ENCODE measurements around the gene SCN8A. TPM values are rescaled to one million over a fixed set of nuclear protein-coding genes. Genes with fewer than 3 reads are reported as not detected.

SCN8A gene
- total and polyA plus RNA-seq, 4 donors: 0.06 to 0.77 (median 0.26) TPM

DNA sequence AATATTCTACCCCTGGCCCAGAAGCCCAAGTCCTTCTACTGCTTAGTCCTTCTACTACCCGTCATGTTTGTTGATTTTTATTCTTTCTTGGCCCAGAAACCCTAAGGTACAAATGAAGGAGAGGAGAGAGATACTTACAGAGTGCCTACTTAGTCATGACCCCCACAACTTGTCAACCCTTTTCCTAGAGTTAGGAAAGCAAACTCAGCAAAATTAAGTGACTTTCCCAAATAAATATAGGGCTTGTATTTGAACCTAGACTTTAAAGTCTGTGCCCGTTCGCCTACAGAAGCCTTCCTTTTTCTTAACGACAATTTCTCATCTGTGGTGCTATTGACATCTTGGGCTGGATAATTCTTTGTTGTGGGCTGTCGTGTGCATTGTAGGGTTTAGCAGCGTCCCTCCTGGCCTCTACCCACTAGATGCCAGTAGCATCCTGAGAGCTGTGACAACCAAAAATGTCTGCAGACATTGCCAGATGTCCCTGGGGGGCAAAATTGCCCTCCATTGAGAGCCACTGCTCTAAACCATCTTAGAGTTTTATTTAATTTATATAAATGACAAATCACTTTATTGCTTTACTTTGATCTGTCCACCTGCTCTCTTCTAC is 175.1 kb downstream of the SCN8A start:
- H3K36me3 ChIP-seq (ENCODE audit: control insufficient read depth in 4 of 4, insufficient read depth in 4 of 4, low read length in 4 of 4): no peaks in the 10 kb centered on the region
- DNase-seq: no peak
- 90 to 93% methylated on average over 6 of the region's 6 CpGs for WGBS, 2 donors

GRCh38 chr12:51771008-51771407 is 180.0 kb downstream of the SCN8A start:
- DNase-seq (no peak), ATAC-seq (ENCODE audit: insufficient read depth, low FRiP score) (no peak)
- Histone ChIP-seq H3K27me3 (ENCODE audit: control insufficient read depth in 3 of 3, insufficient read depth in 3 of 3, low read length in 2 of 3) (no peaks in the 10 kb centered on the region), H3K27ac (ENCODE audit: low read depth in 1 of 2, low read length in 1 of 2) (no peak overlapping the region), H3K4me3 (no peak overlapping the region), H3K9me3 (ENCODE audit: control insufficient read depth in 4 of 4, insufficient read depth in 3 of 4, low read length in 3 of 4) (no peaks in the 10 kb centered on the region), H3K9ac (ENCODE audit: insufficient read depth in 1 of 2, low read length in 2 of 2) (no peak overlapping the region), H3K4me1 (ENCODE audit: control insufficient read depth in 5 of 5, insufficient read depth in 5 of 5, low read length in 5 of 5) (peaks cover 0 to 3% (median 0%) of the 10 kb centered on the region in 5 donors), H3K36me3 (ENCODE audit: control insufficient read depth in 4 of 4, insufficient read depth in 4 of 4, low read length in 4 of 4) (no peaks in the 10 kb centered on the region)
- 83 to 88% methylated on average over 1 of the region's 1 CpG for WGBS, 2 donors
- TF ChIP-seq, protein P1, sequence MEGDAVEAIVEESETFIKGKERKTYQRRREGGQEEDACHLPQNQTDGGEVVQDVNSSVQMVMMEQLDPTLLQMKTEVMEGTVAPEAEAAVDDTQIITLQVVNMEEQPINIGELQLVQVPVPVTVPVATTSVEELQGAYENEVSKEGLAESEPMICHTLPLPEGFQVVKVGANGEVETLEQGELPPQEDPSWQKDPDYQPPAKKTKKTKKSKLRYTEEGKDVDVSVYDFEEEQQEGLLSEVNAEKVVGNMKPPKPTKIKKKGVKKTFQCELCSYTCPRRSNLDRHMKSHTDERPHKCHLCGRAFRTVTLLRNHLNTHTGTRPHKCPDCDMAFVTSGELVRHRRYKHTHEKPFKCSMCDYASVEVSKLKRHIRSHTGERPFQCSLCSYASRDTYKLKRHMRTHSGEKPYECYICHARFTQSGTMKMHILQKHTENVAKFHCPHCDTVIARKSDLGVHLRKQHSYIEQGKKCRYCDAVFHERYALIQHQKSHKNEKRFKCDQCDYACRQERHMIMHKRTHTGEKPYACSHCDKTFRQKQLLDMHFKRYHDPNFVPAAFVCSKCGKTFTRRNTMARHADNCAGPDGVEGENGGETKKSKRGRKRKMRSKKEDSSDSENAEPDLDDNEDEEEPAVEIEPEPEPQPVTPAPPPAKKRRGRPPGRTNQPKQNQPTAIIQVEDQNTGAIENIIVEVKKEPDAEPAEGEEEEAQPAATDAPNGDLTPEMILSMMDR (IDR thresholded peaks at IDR 0.05; ENCODE audit: control extremely low read depth, extremely low read depth): no peak

More for the DNA sequence above, 175.1 kb downstream of the SCN8A start:
- Histone ChIP-seq H3K4me1 (ENCODE audit: control insufficient read depth in 5 of 5, insufficient read depth in 5 of 5, low read length in 5 of 5) (peaks cover 0 to 4% (median 0%) of the 10 kb centered on the region in 5 donors), H3K9ac (ENCODE audit: insufficient read depth in 1 of 2, low read length in 2 of 2) (no peak overlapping the region), H3K27ac (ENCODE audit: low read depth in 1 of 2, low read length in 1 of 2) (no peak overlapping the region), H3K4me3 (no peak overlapping the region), H3K27me3 (ENCODE audit: control insufficient read depth in 3 of 3, insufficient read depth in 3 of 3, low read length in 2 of 3) (no peaks in the 10 kb centered on the region), H3K9me3 (ENCODE audit: control insufficient read depth in 4 of 4, insufficient read depth in 3 of 4, low read length in 3 of 4) (no peaks in the 10 kb centered on the region)
- TF ChIP-seq, protein P1 (IDR thresholded peaks at IDR 0.05; ENCODE audit: control extremely low read depth, extremely low read depth): no peak
- no peak for ATAC-seq (ENCODE audit: insufficient read depth, low FRiP score)

GRCh38 chr12:51773145-51773869 is 182.3 kb downstream of the SCN8A start:
- H3K4me1 ChIP-seq (ENCODE audit: control insufficient read depth in 5 of 5, insufficient read depth in 5 of 5, low read length in 5 of 5): peaks cover 0 to 3% (median 0%) of the 10 kb centered on the region in 5 donors
- WGBS, 2 donors: 95 to 96% methylated on average over 2 of the region's 2 CpGs
- peak; percentile 41 for ATAC-seq (ENCODE audit: insufficient read depth, low FRiP score)

More at GRCh38 chr12:51773145-51773869, 182.3 kb downstream of the SCN8A start:
- no peaks in the 10 kb centered on the region for H3K36me3 ChIP-seq (ENCODE audit: control insufficient read depth in 4 of 4, insufficient read depth in 4 of 4, low read length in 4 of 4)
- DNase-seq: no peak
- TF ChIP-seq, protein P1 (IDR thresholded peaks at IDR 0.05; ENCODE audit: control extremely low read depth, extremely low read depth): no peak
- no peak overlapping the region for H3K9ac ChIP-seq (ENCODE audit: insufficient read depth in 1 of 2, low read length in 2 of 2)
- H3K27ac ChIP-seq (ENCODE audit: low read depth in 1 of 2, low read length in 1 of 2): no peak overlapping the region
- no peak overlapping the region for H3K4me3 ChIP-seq
- no peaks in the 10 kb centered on the region for H3K9me3 ChIP-seq (ENCODE audit: control insufficient read depth in 4 of 4, insufficient read depth in 3 of 4, low read length in 3 of 4)
- no peaks in the 10 kb centered on the region for H3K27me3 ChIP-seq (ENCODE audit: control insufficient read depth in 3 of 3, insufficient read depth in 3 of 3, low read length in 2 of 3)
